Measurements from ENCODE around the gene C17orf113.

Gene C17orf113

DNA sequence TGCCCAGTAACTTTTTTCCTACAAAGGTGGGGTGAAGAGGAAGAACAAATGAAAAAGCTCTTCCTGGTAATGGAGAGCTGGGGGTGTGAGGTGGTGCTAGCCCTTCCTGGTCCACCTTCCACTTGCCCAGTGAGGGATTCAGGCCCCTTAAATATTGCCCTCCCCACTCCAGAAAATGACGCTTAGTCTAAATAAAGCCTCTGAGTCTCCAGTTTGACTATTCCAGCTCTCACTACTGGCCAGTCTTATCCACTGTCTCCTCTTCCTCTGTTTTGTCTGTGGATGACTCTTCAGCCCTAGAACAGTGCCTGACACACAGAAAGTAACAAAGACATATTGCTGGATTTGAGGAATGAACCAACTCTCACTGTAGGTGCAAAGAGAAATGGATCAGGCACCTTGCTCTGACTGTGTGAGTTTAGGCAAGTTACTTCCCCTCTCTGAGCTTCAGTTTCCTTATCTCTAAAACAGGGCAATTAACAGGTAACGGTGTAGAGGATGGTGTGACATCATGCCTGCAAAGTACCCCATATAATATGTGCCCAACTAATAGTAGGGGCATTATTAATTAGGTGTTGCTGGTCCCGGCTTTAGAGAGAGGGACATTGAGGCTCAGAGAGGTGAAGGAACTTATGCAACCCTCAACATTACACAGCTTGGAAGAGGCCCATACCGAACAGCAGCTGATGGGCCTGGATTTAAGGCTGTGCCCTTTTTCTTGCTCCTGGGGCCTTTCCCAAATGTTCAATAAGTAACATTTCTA, 26.6 kb upstream of the C17orf113 start:
- Histone ChIP-seq H3K36me3 (ENCODE audit: control insufficient read depth, insufficient read depth, low read length) (no peaks in the 10 kb centered on the region), H3K27me3 (replicated peaks; ENCODE audit: control insufficient read depth, insufficient read depth, low read length) (peaks cover 1% of the 10 kb centered on the region; the same call in 1 of the 2 replicates), H3K4me3 (replicated peaks; ENCODE audit: low read depth, low read length) (no peak overlapping the region)
- TF ChIP-seq, protein P1, sequence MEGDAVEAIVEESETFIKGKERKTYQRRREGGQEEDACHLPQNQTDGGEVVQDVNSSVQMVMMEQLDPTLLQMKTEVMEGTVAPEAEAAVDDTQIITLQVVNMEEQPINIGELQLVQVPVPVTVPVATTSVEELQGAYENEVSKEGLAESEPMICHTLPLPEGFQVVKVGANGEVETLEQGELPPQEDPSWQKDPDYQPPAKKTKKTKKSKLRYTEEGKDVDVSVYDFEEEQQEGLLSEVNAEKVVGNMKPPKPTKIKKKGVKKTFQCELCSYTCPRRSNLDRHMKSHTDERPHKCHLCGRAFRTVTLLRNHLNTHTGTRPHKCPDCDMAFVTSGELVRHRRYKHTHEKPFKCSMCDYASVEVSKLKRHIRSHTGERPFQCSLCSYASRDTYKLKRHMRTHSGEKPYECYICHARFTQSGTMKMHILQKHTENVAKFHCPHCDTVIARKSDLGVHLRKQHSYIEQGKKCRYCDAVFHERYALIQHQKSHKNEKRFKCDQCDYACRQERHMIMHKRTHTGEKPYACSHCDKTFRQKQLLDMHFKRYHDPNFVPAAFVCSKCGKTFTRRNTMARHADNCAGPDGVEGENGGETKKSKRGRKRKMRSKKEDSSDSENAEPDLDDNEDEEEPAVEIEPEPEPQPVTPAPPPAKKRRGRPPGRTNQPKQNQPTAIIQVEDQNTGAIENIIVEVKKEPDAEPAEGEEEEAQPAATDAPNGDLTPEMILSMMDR (IDR thresholded peaks at IDR 0.05; ENCODE audit: insufficient read depth, low read length, poor library complexity, severe bottlenecking): no peak
- DNase-seq (ENCODE audit: extremely low read depth, insufficient read length): no peak

DNA sequence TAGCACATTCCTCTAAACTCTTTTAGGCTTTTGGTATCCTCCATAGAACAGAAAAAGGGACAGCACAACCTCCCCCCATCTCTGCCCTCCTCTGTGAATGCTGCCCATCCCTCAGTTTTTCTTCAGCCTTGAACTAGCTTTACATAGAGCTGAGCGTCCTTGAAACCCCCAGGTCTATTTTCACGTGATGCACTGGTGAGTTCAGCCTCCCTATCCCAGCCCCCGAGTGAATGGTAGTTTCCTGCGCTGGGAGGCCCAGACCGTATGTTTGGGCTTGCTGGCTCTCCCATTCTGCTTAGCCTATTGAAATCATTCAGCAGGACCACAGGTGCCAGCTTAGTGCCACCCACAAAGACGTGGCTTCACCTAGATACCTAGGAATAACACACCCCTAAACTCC, 25.4 kb upstream of the C17orf113 start:
- no peak overlapping the region for H3K4me3 ChIP-seq (replicated peaks; ENCODE audit: low read depth, low read length)
- DNase-seq (ENCODE audit: extremely low read depth, insufficient read length): no peak
- TF ChIP-seq, protein P1 (IDR thresholded peaks at IDR 0.05; ENCODE audit: insufficient read depth, low read length, poor library complexity, severe bottlenecking): no peak

DNA sequence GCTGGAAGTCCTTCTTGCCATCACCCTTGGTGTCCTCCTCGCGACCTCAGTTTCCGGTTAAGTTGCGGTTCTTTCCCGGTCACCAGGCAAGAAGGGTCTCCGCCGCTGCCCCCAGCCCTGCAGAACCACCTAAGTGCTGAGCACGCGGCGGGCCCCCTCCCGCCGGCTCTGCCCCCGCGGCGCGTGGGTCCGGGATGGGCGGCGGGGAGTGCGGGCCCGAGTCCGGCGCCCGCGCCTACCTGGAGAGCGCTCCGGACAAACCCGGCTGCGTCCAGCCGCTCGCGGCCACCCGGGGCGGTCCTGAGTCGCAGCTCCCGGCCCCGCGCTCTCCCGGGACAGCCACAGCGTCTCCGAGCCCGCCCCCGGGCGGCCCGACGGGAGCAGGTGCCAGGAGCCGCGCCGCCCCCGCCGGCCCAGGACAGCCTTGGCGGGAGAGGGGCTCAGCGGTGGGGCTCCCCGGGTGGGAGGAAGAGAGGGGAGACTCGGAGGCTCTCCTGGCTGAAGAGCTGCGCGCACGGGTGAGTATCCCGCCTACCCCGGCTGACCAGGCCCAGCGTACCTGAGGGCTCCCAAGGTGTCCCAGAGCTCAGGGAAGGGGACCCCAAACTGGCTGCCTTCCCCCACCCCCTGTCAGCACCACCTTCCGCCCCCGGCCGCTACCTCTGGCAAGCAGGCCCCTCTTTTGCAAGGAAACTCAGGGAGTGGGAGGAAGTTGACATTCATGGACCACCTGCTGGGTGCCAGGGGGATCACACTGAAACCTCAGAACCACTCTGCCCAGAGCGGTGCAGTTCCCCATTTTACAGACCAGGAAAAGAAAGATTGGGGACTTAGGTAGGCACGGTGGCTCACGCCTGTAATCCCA, 22.2 kb upstream of the C17orf113 start:
- no peaks in the 10 kb centered on the region for H3K36me3 ChIP-seq (ENCODE audit: control insufficient read depth, insufficient read depth, low read length)
- TF ChIP-seq, protein P1 (IDR thresholded peaks at IDR 0.05; ENCODE audit: insufficient read depth, low read length, poor library complexity, severe bottlenecking): no peak
- DNase-seq (ENCODE audit: extremely low read depth, insufficient read length): no peak
- peak overlapping the region; percentile 14 for H3K4me3 ChIP-seq (replicated peaks; ENCODE audit: low read depth, low read length)
- peaks cover 2% of the 10 kb centered on the region for H3K27me3 ChIP-seq (replicated peaks; ENCODE audit: control insufficient read depth, insufficient read depth, low read length)

More for the DNA sequence above, 25.4 kb upstream of the C17orf113 start:
- Histone ChIP-seq H3K27me3 (replicated peaks; ENCODE audit: control insufficient read depth, insufficient read depth, low read length) (peaks cover 2% of the 10 kb centered on the region), H3K36me3 (ENCODE audit: control insufficient read depth, insufficient read depth, low read length) (no peaks in the 10 kb centered on the region)

DNA sequence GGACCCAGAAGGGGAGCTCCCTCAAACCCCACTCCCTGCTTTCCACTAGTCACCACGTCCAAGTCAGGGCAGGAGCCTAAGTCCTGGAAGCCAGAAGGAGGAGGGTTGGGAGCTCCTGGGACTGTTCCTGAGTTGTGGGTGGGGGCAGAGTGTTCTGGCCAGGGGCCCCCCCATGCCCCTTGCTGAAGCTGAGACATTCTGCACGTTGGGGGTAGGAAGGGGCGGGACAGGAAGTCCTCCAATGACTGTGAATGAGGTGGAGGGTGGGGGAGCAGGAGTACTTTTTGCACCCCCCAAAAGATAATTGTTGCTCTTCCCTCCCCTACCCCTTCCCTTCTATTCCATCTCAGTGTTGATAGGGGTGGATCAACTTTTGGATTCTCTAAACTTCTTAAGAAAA, 21.4 kb upstream of the C17orf113 start:
- TF ChIP-seq, protein P1 (IDR thresholded peaks at IDR 0.05; ENCODE audit: insufficient read depth, low read length, poor library complexity, severe bottlenecking): no peak
- H3K36me3 ChIP-seq (ENCODE audit: control insufficient read depth, insufficient read depth, low read length): no peaks in the 10 kb centered on the region
- H3K4me3 ChIP-seq (replicated peaks; ENCODE audit: low read depth, low read length): no peak overlapping the region; the same call in 1 of the 2 replicates
- peaks cover 2% of the 10 kb centered on the region for H3K27me3 ChIP-seq (replicated peaks; ENCODE audit: control insufficient read depth, insufficient read depth, low read length)
- no peak for DNase-seq (ENCODE audit: extremely low read depth, insufficient read length)

DNA sequence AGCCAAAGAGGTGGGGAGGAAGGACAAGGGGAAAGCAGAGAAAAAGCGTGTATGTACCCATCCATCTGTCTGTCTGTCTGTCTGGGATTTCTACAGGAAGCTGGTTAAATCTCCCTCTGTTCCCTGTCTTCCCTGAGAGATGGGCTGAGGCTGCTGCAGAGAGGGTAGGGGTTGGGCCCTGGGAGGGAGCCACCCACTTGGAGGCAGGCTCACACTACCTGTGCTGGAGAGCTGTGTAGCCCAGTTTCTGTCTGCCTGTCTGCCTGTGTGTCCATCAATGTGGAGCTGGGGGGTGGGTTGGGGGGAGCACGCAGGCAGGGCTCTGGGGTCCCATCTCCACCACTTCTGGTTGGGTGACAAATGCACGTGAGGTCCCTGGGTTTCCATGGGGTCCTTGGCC, 18.6 kb upstream of the C17orf113 start:
- Histone ChIP-seq H3K36me3 (ENCODE audit: control insufficient read depth, insufficient read depth, low read length) (no peaks in the 10 kb centered on the region), H3K4me3 (replicated peaks; ENCODE audit: low read depth, low read length) (no peak overlapping the region), H3K27me3 (replicated peaks; ENCODE audit: control insufficient read depth, insufficient read depth, low read length) (peaks cover 2% of the 10 kb centered on the region)
- no peak for DNase-seq (ENCODE audit: extremely low read depth, insufficient read length)
- TF ChIP-seq, protein P1 (IDR thresholded peaks at IDR 0.05; ENCODE audit: insufficient read depth, low read length, poor library complexity, severe bottlenecking): no peak

Data from GM06990 (cell line).